ENCODE data around the gene SCNN1B. TPM values are rescaled to one million over a fixed set of nuclear protein-coding genes. Genes with fewer than 3 reads are reported as not detected.

SCNN1B gene
- polyA plus RNA-seq, 1 donor from 2014 or later: not detected

- Histone ChIP-seq H4K20me1 (ENCODE audit: insufficient read depth) (no peaks in the 10 kb centered on the region), H3K27me3 (ENCODE audit: insufficient read depth, low read depth, low read length) (no peaks in the 10 kb centered on the region), H3F3A (ENCODE audit: insufficient read depth, low read length, poor library complexity, severe bottlenecking) (no peaks in the 10 kb centered on the region), H3K4me2 (ENCODE audit: low read length) (no peak overlapping the region), H2AFZ (ENCODE audit: low read depth, low read length) (no peak overlapping the region), H3K9me2 (ENCODE audit: insufficient read depth, low read length) (no peaks in the 10 kb centered on the region), H3K27ac (ENCODE audit: low read length) (no peak overlapping the region), H3K79me2 (replicated peaks; ENCODE audit: insufficient read depth, low read length) (no peaks in the 10 kb centered on the region), H3K4me3 (ENCODE audit: low read length) (no peak overlapping the region), H3K9ac (ENCODE audit: low read length) (no peak overlapping the region), H3K9me3 (ENCODE audit: low read length) (no peaks in the 10 kb centered on the region), H3K36me3 (ENCODE audit: insufficient read depth, low read length) (no peaks in the 10 kb centered on the region)
- TF ChIP-seq RAD21 (conservative IDR thresholded peaks at IDR 0.05): no peak
- TF ChIP-seq EP300 (conservative IDR thresholded peaks at IDR 0.05; ENCODE audit: poor library complexity, severe bottlenecking): no peak
- no peak for TF ChIP-seq POLR2AphosphoS5 (IDR thresholded peaks at IDR 0.05)
- TF ChIP-seq, protein P1, sequence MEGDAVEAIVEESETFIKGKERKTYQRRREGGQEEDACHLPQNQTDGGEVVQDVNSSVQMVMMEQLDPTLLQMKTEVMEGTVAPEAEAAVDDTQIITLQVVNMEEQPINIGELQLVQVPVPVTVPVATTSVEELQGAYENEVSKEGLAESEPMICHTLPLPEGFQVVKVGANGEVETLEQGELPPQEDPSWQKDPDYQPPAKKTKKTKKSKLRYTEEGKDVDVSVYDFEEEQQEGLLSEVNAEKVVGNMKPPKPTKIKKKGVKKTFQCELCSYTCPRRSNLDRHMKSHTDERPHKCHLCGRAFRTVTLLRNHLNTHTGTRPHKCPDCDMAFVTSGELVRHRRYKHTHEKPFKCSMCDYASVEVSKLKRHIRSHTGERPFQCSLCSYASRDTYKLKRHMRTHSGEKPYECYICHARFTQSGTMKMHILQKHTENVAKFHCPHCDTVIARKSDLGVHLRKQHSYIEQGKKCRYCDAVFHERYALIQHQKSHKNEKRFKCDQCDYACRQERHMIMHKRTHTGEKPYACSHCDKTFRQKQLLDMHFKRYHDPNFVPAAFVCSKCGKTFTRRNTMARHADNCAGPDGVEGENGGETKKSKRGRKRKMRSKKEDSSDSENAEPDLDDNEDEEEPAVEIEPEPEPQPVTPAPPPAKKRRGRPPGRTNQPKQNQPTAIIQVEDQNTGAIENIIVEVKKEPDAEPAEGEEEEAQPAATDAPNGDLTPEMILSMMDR (IDR thresholded peaks at IDR 0.05; ENCODE audit: poor library complexity, severe bottlenecking): no peak
- TF ChIP-seq MXI1 (conservative IDR thresholded peaks at IDR 0.05; ENCODE audit: poor library complexity, severe bottlenecking): no peak
- no peak for TF ChIP-seq EZH2 (IDR thresholded peaks at IDR 0.05; ENCODE audit: borderline replicate concordance, insufficient read depth, low read length, poor library complexity, severe bottlenecking)
- TF ChIP-seq REST (IDR thresholded peaks at IDR 0.05; ENCODE audit: borderline replicate concordance): no peak
- TF ChIP-seq SMC3 (conservative IDR thresholded peaks at IDR 0.05; ENCODE audit: poor library complexity): no peak
- no peak for TF ChIP-seq TAF1 (IDR thresholded peaks at IDR 0.05; ENCODE audit: low read depth)
Measured at GRCh38 chr16:23394141-23394831, 92.2 kb downstream of the SCNN1B start.

DNA sequence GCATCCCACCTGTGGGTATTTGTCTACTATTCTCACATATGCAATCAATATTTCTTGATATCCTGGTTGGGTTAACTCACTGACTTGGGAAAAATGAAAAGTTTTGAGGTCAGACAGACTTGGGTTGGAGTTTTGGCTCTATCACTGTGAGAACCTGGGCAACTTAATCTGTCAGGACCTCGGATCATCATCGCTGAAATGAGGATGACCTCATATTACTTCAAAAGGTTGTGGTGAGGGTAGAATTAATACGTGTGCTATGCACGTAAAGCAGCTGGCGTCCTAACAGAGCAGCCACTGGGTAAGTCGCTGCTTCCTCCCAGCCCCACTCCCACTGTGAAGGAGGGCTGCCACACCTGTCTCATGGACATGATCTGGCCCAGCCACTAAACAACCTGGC, 93.6 kb downstream of the SCNN1B start:
- no peak overlapping the region for H3K9ac ChIP-seq (ENCODE audit: low read length)
- no peaks in the 10 kb centered on the region for H3K9me2 ChIP-seq (ENCODE audit: insufficient read depth, low read length)
- H3K27ac ChIP-seq (ENCODE audit: low read length): no peak overlapping the region
- no peak overlapping the region for H3K4me2 ChIP-seq (ENCODE audit: low read length)
- no peak overlapping the region for H2AFZ ChIP-seq (ENCODE audit: low read depth, low read length)
- no peaks in the 10 kb centered on the region for H3K36me3 ChIP-seq (ENCODE audit: insufficient read depth, low read length)
- H3K27me3 ChIP-seq (ENCODE audit: insufficient read depth, low read depth, low read length): no peaks in the 10 kb centered on the region
- TF ChIP-seq EZH2 (IDR thresholded peaks at IDR 0.05; ENCODE audit: borderline replicate concordance, insufficient read depth, low read length, poor library complexity, severe bottlenecking): no peak
- H3K79me2 ChIP-seq (replicated peaks; ENCODE audit: insufficient read depth, low read length): no peaks in the 10 kb centered on the region
- no peaks in the 10 kb centered on the region for H3F3A ChIP-seq (ENCODE audit: insufficient read depth, low read length, poor library complexity, severe bottlenecking)
- H3K4me3 ChIP-seq (ENCODE audit: low read length): no peak overlapping the region
- no peaks in the 10 kb centered on the region for H4K20me1 ChIP-seq (ENCODE audit: insufficient read depth)
- no peaks in the 10 kb centered on the region for H3K9me3 ChIP-seq (ENCODE audit: low read length)
